OCI-LY7 (cell line): ENCODE results near the gene VOPP1. TPM values are rescaled to one million over a fixed set of nuclear protein-coding genes. Genes with fewer than 3 reads are reported as not detected.
"Not testable (repeated sequence)": the region's sequence is repeated elsewhere in the genome, so short reads cannot be mapped to it uniquely, and the experiment has no call there.

Source experiments
- BruUV-seq: library from RNA; stranded (reverse); fragments of 400-500 nt; replicated peaks from 2 replicates; lab custom pipeline; 2021; lab: Mats Ljungman, UMichigan
- CTCF ChIA-PET: fragments of 300-600 bp; sonication (Branson Sonifier 250); formaldehyde crosslinking; loops from one replicate; lab custom pipeline; 2022; ENCODE audit warnings: antibody characterized with exemption; ENCODE audit not compliant: unreplicated experiment; lab: Charles Lee
- POLR2A ChIA-PET: fragments of 300-600 bp; sonication (Branson Sonifier 250); formaldehyde crosslinking; loops from one replicate; lab custom pipeline; 2022; ENCODE audit warnings: antibody characterized with exemption; lab: Charles Lee
- DNase-seq: peaks from one replicate; pipeline ENCODE4 v3.0.0-alpha.2; 2015; ENCODE audit warnings: low spot score
- H2AFZ ChIP-seq: fragments of 200-600 bp; sonication (generic), shearing (Covaris generic); 2 replicates; pipeline ENCODE4 v1.6.1; 2014; ENCODE audit warnings: mild to moderate bottlenecking, antibody characterized with exemption, low read length, moderate library complexity
- H3K27ac ChIP-seq: fragments of 200-600 bp; sonication (generic); 2 replicates; pipeline ENCODE4 v1.5.1; 2014; ENCODE audit warnings: mixed run types, low read depth, mild to moderate bottlenecking, moderate library complexity, low read length, inconsistent platforms; ENCODE audit not compliant: poor library complexity, severe bottlenecking
- H3K36me3 ChIP-seq: fragments of 200-600 bp; sonication (generic); 2 replicates; pipeline ENCODE4 v1.6.1; 2014; ENCODE audit warnings: mild to moderate bottlenecking, antibody characterized with exemption, low read length, moderate library complexity, mixed read lengths; ENCODE audit not compliant: insufficient read depth
- H3K4me1 ChIP-seq: fragments of 200-600 bp; sonication (generic); 2 replicates; pipeline ENCODE4 v1.5.1; 2014; ENCODE audit warnings: mild to moderate bottlenecking, low read length; ENCODE audit not compliant: insufficient read depth, poor library complexity, severe bottlenecking
- H3K4me2 ChIP-seq: fragments of 200-600 bp; sonication (generic); 2 replicates; pipeline ENCODE4 v1.6.1; 2014; ENCODE audit warnings: mild to moderate bottlenecking, low read length
- H3K4me3 ChIP-seq: fragments of 200-600 bp; sonication (generic); 2 replicates; pipeline ENCODE4 v1.5.1; 2014; ENCODE audit warnings: mild to moderate bottlenecking, low read depth, low read length; ENCODE audit not compliant: poor library complexity, severe bottlenecking
- H3K79me2 ChIP-seq: fragments of 200-600 bp; sonication (generic); 2 replicates; pipeline ENCODE4 v1.6.1; 2016; ENCODE audit warnings: low read depth, mild to moderate bottlenecking, low read length, moderate library complexity, mixed read lengths; ENCODE audit not compliant: insufficient read depth
- H3K9me2 ChIP-seq: fragments of 200-600 bp; sonication (generic); 2 replicates; pipeline ENCODE4 v1.6.1; 2016; ENCODE audit warnings: mild to moderate bottlenecking, low read length, mixed read lengths; ENCODE audit not compliant: insufficient read depth
- H3K9me3 ChIP-seq: fragments of 200-600 bp; sonication (generic); 2 replicates; pipeline ENCODE4 v1.6.1; 2014; ENCODE audit warnings: mild to moderate bottlenecking, mixed run types, low read length, mixed read lengths
- H4K20me1 ChIP-seq: fragments of 200-600 bp; sonication (generic); 2 replicates; pipeline ENCODE4 v1.6.1; 2014; ENCODE audit warnings: mild to moderate bottlenecking, antibody characterized with exemption, low read length, moderate library complexity, mixed read lengths; ENCODE audit not compliant: insufficient read depth
- EZH2phosphoT487 ChIP-seq: fragments of 200-600 bp; sonication (generic); IDR thresholded peaks from 2 replicates; pipeline ENCODE4 v1.6.1; 2018; ENCODE audit warnings: low read depth, borderline replicate concordance, mild to moderate bottlenecking, mixed run types, antibody characterized with exemption, low read length, moderate library complexity, mixed read lengths
- intact Hi-C: fragments of 100-400 bp; cut with micrococcal nuclease; formaldehyde crosslinking; loops from one replicate; pipeline ENCODE4 v1.10.0; 2022; ENCODE audit not compliant: unreplicated experiment
- total RNA-seq, 2 experiments: library from RNA; depleted of rRNA in 1 of 2; stranded (reverse); fragments of >200 nt in 1 of 2; shearing (Covaris generic) in 1 of 2; gene quantifications; 2 replicates each; pipeline ENCODE4 v1.2.3, GENCODE V29; 2014 to 2022
- TF ChIP-seq, protein P1 (sequence below): fragments of 200-600 bp; sonication (generic); conservative IDR thresholded peaks from 2 replicates; pipeline ENCODE4 v1.5.1; 2014; ENCODE audit warnings: mild to moderate bottlenecking, antibody characterized with exemption, low read length, moderate library complexity, mixed read lengths

The VOPP1 gene
- total RNA-seq, 2 experiments from 2014 or later = 68.8 to 72.1 TPM

GRCh38 chr7:55472928-55473725 lies 99.2 kb downstream of the VOPP1 start:
- no TSS peak for BruUV-seq
- no peak overlapping the region for H3K27ac ChIP-seq
- no peaks in the 10 kb centered on the region for H4K20me1 ChIP-seq
- no peaks in the 10 kb centered on the region for H3K9me2 ChIP-seq
- intact Hi-C loops = no loop called here
- H3K79me2 ChIP-seq = no peaks in the 10 kb centered on the region
- no peak for DNase-seq
- H3K4me1 ChIP-seq = peaks cover 26% of the 10 kb centered on the region
- H3K4me3 ChIP-seq = no peak overlapping the region
- ChIA-PET CTCF (no interaction called here), POLR2A (interaction anchor here (0.7 kb wide), 1 partner anchor 29 kb away, joined by 3 read pairs; no protein-coding TSS in a partner anchor)
- no peak for TF ChIP-seq EZH2phosphoT487
- H3K9me3 ChIP-seq = no peaks in the 10 kb centered on the region
- H2AFZ ChIP-seq = no peak overlapping the region
- no peak overlapping the region for H3K4me2 ChIP-seq
- peaks cover 26% of the 10 kb centered on the region for H3K36me3 ChIP-seq

- H3K9me3 ChIP-seq, POLR2A ChIA-PET, H3K27ac ChIP-seq, H2AFZ ChIP-seq, CTCF ChIA-PET, DNase-seq, H3K9me2 ChIP-seq, H3K4me3 ChIP-seq, H3K4me2 ChIP-seq, BruUV-seq, H3K79me2 ChIP-seq, intact Hi-C loops, H4K20me1 ChIP-seq: not testable (repeated sequence)
- Histone ChIP-seq H3K4me1 (peaks cover 31% of the 10 kb centered on the region), H3K36me3 (peaks cover 24% of the 10 kb centered on the region)
Observed at GRCh38 chr7:55472406-55472805, 99.9 kb downstream of the VOPP1 start.

GRCh38 chr7:55471594-55471993 lies 100.7 kb downstream of the VOPP1 start:
- H3K79me2 ChIP-seq, H3K4me2 ChIP-seq, CTCF ChIA-PET, H2AFZ ChIP-seq, H3K27ac ChIP-seq, intact Hi-C loops, H4K20me1 ChIP-seq, BruUV-seq, H3K9me2 ChIP-seq, H3K9me3 ChIP-seq, POLR2A ChIA-PET, H3K4me3 ChIP-seq, DNase-seq: not testable (repeated sequence)
- H3K36me3 ChIP-seq = peaks cover 26% of the 10 kb centered on the region
- H3K4me1 ChIP-seq = peaks cover 31% of the 10 kb centered on the region

- Histone ChIP-seq H4K20me1 (no peaks in the 10 kb centered on the region), H2AFZ (no peak overlapping the region), H3K9me3 (no peaks in the 10 kb centered on the region), H3K4me2 (peak overlapping the region; percentile 20; the same call in 1 of the 2 replicates), H3K4me3 (no peak overlapping the region), H3K27ac (peak overlapping the region; percentile 91), H3K36me3 (peaks cover 37% of the 10 kb centered on the region), H3K4me1 (peaks cover 31% of the 10 kb centered on the region), H3K79me2 (no peaks in the 10 kb centered on the region), H3K9me2 (no peaks in the 10 kb centered on the region)
- CTCF ChIA-PET = interaction anchor here (0.7 to 1.3 kb wide), 2 partner anchors 32 to 116 kb away, joined by 3 read pairs; no protein-coding TSS in a partner anchor
- peak; percentile 46 for DNase-seq
- POLR2A ChIA-PET = interaction anchor here (0.9 to 2.0 kb wide), 4 partner anchors 17 to 114 kb away, joined by 3 to 10 read pairs (median 6); no protein-coding TSS in a partner anchor
- TF ChIP-seq EZH2phosphoT487 = no peak
- TF ChIP-seq, protein P1, sequence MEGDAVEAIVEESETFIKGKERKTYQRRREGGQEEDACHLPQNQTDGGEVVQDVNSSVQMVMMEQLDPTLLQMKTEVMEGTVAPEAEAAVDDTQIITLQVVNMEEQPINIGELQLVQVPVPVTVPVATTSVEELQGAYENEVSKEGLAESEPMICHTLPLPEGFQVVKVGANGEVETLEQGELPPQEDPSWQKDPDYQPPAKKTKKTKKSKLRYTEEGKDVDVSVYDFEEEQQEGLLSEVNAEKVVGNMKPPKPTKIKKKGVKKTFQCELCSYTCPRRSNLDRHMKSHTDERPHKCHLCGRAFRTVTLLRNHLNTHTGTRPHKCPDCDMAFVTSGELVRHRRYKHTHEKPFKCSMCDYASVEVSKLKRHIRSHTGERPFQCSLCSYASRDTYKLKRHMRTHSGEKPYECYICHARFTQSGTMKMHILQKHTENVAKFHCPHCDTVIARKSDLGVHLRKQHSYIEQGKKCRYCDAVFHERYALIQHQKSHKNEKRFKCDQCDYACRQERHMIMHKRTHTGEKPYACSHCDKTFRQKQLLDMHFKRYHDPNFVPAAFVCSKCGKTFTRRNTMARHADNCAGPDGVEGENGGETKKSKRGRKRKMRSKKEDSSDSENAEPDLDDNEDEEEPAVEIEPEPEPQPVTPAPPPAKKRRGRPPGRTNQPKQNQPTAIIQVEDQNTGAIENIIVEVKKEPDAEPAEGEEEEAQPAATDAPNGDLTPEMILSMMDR = no peak
- BruUV-seq = no TSS peak
- intact Hi-C loops = no loop called here
Observed at GRCh38 chr7:55470261-55470660, 102.0 kb downstream of the VOPP1 start.
